NCI-H2196 (cell line): ENCODE measurements around the gene PCDHA13.
"Not testable (repeated sequence)": the region's sequence is repeated elsewhere in the genome, so short reads cannot be mapped to it uniquely, and the experiment has no call there.

Experiments
- DNase-seq: peaks from one replicate; lab custom pipeline; 2025; ENCODE audit not compliant: unreplicated experiment; lab: John Stamatoyannopoulos, UW

PCDHA13 gene

GRCh38 chr5:140870221-140871201 lies 11.4 kb upstream of the PCDHA13 start:
- no peak for DNase-seq

- peak; percentile 78 for DNase-seq
Observed at GRCh38 chr5:140875085-140876065, 6.5 kb upstream of the PCDHA13 start, which contains the start of gene PCDHA12. Gene PCDHA12 (plus strand): TSS chr5:140875308. CDS start chr5:140875473, 165 bp downstream.

- not testable (repeated sequence) for DNase-seq
Observed at GRCh38 chr5:140876541-140877261, 5.2 kb upstream of the PCDHA13 start.

GRCh38 chr5:140877262-140877581 lies 4.7 kb upstream of the PCDHA13 start:
- DNase-seq, result no peak

GRCh38 chr5:140882591-140882899 lies 621 bp downstream of the PCDHA13 start:
- DNase-seq, result no peak

GRCh38 chr5:140883373-140883772 lies 1.4 kb downstream of the PCDHA13 start:
- DNase-seq, result no peak

- DNase-seq, result no peak
Observed at GRCh38 chr5:140883927-140884697, 2.2 kb downstream of the PCDHA13 start.

- no peak for DNase-seq
Observed at GRCh38 chr5:140916325-140916724, 34.4 kb downstream of the PCDHA13 start.

- no peak for DNase-seq
Observed at GRCh38 chr5:140923601-140924000, 41.7 kb downstream of the PCDHA13 start.

GRCh38 chr5:140925806-140926442 lies 44.0 kb downstream of the PCDHA13 start, which contains the start of gene PCDHAC1:
Gene PCDHAC1 (plus strand): TSS chr5:140926299. CDS start chr5:140926893, 594 bp downstream.
- DNase-seq, result peak; percentile 81

GRCh38 chr5:140926443-140927227 lies 44.7 kb downstream of the PCDHA13 start:
- peak; percentile 92 for DNase-seq

- no peak for DNase-seq
Observed at GRCh38 chr5:140927228-140927573, 45.3 kb downstream of the PCDHA13 start.
